Breast epithelium (tissue), 3 donors: ENCODE results near the gene DDX42.

Source experiments
- POLR2A ChIP-seq: fragments of 450-650 bp; IDR thresholded peaks from one replicate; pipeline ENCODE4 v1.6.1; 2016; ENCODE audit warnings: antibody characterized with exemption, mild to moderate bottlenecking, moderate library complexity
- POLR2AphosphoS5 ChIP-seq, 3 donors: sonication (generic); formaldehyde crosslinking; IDR thresholded peaks; one replicate each; pipeline ENCODE4 v1.6.1; 2017; ENCODE audit warnings: antibody characterized with exemption in 3 of 3
- TF ChIP-seq, protein P1 (sequence below), 3 donors: fragments of 450-650 bp; IDR thresholded peaks; one replicate each; pipeline ENCODE4 v1.5.1; 2016 to 2017; ENCODE audit warnings: antibody characterized with exemption in 3 of 3, mild to moderate bottlenecking in 3 of 3, moderate library complexity in 3 of 3

DNA sequence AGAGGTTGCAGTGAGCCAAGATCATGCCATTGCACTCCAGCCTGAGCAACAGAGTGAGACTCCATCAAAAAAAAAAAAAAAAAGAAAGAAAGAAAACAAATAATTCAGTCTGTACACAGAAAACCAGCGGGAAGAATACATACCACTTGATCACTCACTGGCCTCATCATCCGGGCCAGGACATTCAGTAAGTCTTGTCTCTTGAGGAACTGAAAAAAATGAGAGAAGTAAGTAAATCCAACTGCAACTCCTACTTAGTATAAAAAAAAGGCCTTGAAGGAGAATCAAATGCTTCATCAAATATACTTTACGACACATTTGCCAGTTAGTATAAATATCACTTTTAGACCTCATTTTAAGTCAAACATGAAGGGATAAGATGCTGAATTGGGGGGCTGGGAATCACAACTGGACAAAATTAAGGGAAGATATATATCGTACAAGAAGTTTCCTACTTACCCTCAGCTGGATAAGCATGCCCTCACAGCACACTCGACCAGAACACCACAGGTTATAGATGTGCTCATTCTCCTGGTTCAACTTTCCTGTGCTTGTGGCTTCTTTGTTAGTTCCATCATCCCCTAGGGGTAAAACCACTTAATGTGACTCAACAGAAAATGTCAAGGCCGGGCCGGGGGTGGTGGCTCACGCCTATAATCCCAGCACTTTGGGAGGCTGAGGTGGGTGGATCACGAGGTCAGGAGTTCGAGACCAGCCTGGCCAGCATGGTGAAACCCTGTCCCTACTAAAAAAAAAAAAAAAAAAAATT lies 13.0 kb upstream of the DDX42 start:
- no peak for TF ChIP-seq POLR2AphosphoS5 (IDR thresholded peaks at IDR 0.05)
- TF ChIP-seq, protein P1, sequence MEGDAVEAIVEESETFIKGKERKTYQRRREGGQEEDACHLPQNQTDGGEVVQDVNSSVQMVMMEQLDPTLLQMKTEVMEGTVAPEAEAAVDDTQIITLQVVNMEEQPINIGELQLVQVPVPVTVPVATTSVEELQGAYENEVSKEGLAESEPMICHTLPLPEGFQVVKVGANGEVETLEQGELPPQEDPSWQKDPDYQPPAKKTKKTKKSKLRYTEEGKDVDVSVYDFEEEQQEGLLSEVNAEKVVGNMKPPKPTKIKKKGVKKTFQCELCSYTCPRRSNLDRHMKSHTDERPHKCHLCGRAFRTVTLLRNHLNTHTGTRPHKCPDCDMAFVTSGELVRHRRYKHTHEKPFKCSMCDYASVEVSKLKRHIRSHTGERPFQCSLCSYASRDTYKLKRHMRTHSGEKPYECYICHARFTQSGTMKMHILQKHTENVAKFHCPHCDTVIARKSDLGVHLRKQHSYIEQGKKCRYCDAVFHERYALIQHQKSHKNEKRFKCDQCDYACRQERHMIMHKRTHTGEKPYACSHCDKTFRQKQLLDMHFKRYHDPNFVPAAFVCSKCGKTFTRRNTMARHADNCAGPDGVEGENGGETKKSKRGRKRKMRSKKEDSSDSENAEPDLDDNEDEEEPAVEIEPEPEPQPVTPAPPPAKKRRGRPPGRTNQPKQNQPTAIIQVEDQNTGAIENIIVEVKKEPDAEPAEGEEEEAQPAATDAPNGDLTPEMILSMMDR (IDR thresholded peaks at IDR 0.05), result no peak
- TF ChIP-seq POLR2A, result no peak
